GM20000 (cell line): ENCODE results near the gene REV1.
"Not testable (repeated sequence)": the region's sequence is repeated elsewhere in the genome, so short reads cannot be mapped to it uniquely, and the experiment has no call there.

ENCODE experiments used
- DNase-seq: peaks from one replicate; pipeline ENCODE4 v3.0.0; 2012; ENCODE audit warnings: low spot score
- CTCF ChIP-seq: IDR thresholded peaks from 2 replicates; pipeline ENCODE4 v1.5.1; 2012; ENCODE audit warnings: mild to moderate bottlenecking, control low read depth; ENCODE audit errors: extremely low read depth, missing control alignments

The REV1 gene

GRCh38 chr2:99512181-99512591, 22.4 kb upstream of the REV1 start:
- no peak for TF ChIP-seq CTCF
- no peak for DNase-seq

DNA sequence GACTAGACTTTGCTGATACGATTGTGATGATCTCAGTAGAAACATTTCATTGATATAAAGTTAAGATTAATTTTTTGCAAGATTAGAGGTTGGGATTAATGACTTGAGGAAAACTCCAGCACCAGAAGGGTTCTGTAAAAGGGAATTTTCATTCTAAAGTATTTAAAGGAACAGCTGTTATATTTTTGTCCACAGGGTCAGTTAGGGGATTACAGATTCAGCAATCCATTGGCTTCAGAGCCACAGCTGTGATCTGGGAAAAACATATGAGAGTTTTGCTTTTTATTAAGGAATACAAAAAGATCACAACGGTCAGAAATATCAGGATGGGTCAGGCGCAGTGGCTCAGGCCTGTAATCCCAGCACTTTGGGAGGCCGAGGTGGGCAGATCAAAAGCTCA, 19.6 kb upstream of the REV1 start:
- DNase-seq: no peak
- TF ChIP-seq CTCF: no peak

DNA sequence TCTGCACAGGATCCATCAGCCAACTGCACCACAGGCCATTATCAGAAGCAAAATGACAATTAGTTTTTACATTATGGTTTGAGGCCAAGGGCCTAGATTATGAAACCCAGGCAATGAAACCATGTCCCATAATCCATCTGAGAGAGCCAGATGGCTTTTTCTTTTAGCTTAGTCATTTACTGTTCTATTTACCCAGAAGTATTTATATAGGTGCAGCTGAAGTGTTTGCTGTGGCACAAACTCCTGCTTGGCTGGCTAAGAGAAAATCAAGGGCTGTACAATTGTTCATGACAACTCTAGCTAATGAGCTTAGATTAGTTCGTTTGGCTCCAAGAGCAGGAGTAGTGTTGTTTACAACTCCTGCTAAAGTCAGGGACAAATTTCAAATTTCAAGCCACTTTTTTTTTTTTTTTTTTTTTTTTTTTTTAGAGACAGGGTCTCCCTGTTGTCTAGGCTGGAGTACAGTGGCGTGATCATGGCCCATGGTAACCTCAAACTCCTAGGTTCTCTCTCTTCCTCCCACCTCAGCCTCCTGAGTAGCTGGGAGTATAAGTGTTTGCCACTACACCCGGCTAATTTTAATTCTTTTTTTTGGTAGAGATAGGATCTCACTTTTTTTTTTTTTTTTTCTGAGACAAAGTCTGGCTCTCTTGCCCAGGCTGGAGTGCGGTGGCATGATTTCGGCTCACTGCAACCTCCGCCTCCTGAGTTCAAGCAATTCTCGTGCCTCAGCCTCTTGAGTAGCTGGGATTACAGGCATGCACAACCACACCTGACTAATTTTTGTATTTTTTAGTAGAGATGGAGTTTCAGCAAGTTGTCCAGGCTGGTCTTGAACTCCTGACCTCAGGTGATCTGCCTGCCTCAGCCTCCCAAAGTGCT, 18.4 kb upstream of the REV1 start:
- no peak for DNase-seq

GRCh38 chr2:99504844-99505584, 15.2 kb upstream of the REV1 start:
- no peak for TF ChIP-seq CTCF
- DNase-seq: no peak

More for the DNA sequence above, 18.4 kb upstream of the REV1 start:
- no peak for TF ChIP-seq CTCF

DNA sequence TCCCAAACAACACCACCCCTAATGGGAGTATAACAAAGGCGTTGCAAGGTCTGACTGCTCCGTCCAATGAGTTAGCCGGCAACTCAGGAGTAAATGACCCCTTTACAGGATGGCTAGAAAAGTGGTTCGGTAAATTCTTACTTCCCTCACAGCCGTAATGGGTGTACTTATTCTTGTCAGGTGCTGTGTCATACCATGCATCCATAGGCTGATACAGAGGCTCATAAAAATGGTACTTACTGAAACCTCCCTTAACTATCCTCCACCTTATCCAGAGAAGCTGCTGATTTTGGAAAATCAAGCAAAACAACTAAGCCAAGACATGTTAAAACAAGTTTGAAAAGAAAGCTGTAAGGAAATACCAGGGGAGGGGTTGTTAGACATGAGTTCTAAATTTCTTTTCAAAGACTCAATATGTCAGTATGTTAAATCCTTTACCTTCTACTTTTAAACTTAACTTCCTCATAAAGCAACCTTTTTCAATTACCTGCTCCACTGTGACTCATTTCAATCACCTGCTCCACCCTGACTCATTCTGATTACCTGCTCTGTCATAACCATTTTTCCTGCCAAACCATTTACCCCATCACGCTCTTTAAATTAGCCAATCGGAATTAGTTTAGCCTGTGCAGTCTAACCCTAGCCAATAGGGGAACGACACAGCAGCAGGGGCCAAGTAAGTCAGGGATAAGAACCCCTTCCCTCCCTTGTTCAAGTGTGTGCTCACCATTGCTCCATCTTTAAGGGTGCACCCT, 14.0 kb upstream of the REV1 start:
- DNase-seq: not testable (repeated sequence)

DNA sequence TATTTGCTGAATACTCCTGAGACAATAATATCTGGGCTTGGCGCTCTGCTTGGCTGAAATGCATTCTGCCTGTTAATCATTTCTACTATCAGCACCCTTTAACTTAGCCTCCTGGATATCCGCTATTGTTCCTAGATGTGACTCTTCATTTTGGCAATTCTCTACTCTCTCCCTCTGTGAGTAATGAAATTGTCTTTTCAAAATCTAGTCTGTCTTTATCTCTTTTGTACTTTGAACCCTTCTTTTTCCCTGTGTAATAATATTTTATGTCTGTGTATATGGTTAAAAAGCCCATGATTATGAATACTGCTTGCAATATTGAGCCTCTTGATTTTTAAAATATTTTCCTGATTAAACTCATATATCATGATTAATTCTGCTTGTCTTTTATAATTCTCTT, 6.2 kb upstream of the REV1 start:
- no peak for DNase-seq
- no peak for TF ChIP-seq CTCF

DNA sequence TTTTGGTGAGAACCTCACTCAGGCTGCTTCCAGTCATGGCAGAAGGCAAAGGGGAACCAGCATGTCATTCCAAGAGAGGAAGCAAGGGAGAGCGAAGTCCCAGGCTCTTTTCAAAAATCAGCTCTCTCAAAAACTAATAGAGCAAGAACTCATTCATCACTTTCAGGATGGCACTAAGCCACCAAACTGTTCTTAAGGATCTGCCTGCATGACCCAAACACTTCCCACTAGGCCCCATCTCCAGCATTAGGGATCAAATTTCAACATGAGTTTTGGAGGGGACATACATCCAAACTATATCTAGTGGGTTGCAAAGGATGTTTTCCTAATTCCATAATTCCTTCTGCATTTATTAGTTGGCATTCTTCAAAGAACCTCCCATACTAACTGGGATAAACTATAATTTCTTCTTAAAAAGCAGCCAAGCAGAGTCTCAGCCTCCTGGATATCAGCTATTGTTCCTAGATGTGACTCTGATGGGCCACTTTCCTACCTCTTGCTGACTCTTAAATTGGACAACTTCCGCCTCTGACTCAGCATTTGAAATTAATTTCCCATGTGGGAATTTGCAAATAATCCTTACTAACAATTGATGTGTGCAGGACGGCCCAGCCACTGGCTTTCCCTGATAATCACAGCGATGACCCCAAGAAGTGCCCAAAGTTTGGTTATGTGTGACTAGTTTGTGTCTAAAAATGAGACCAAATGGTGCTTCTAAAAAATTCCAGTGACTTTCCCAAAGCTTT, 5.5 kb upstream of the REV1 start:
- no peak for DNase-seq

More for the DNA sequence above, 5.5 kb upstream of the REV1 start:
- no peak for TF ChIP-seq CTCF
